ENCODE measurements around the gene MTOR.

The MTOR gene

DNA sequence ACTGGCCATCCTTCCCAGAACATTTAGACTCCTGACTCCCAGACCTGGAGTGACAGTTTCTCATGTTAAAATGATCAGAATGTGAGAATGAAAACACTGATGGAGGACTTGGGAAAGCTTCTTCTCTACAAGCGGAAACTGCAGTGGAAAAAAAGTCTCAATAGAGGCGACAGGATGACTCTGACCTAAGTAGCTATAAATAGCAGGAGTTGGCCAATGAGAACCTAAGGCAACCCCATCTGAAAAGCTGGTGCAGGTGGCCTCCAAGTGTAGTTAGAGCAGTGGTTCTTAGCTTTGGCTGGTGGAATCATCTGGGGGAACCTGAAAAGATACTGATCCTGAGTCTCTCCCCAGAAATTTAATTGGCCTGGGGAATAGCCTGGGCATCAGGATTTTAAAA is 118.4 kb downstream of the MTOR start:
- no peak overlapping the region for H3K9ac ChIP-seq (ENCODE audit: insufficient read length)
- H3K36me3 ChIP-seq (ENCODE audit: insufficient read depth, low read length), result peaks cover 45% of the 10 kb centered on the region
- TF ChIP-seq FOXP2 (optimal IDR thresholded peaks at IDR 0.05; ENCODE audit: control extremely low read depth, extremely low read length, insufficient read depth) (no peak), EZH2 (IDR thresholded peaks at IDR 0.05) (no peak), POLR2AphosphoS5 (IDR thresholded peaks at IDR 0.05; ENCODE audit: borderline replicate concordance, low read depth, low read length) (no peak)
- no peak for DNase-seq (ENCODE audit: low read depth, low spot score)
- no peak overlapping the region for H3K4me3 ChIP-seq
- no peaks in the 10 kb centered on the region for H3K9me3 ChIP-seq (ENCODE audit: low read depth, low read length)
- H3K27ac ChIP-seq, result no peak overlapping the region

DNA sequence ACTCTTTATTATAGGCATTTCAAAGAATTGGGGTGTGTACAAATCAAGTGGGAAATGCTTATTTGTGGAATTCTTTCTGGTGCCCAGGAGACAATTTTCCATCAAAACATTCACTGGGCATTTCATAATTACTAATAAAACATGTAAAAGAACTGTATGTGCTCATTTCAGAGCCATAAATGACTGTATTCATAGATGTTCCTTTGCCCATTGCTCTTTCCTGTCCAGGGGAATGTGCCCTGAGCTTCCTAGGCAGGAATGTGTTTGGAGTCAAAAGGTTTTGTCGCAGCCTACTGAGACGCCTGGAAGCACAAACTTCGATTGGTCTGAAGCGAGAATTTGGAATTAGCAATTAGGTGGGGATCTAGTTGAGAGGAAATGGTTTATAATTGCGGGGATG is 119.0 kb downstream of the MTOR start:
- Histone ChIP-seq H3K9ac (ENCODE audit: insufficient read length) (no peak overlapping the region), H3K27ac (no peak overlapping the region), H3K9me3 (ENCODE audit: low read depth, low read length) (no peaks in the 10 kb centered on the region), H3K36me3 (ENCODE audit: insufficient read depth, low read length) (peaks cover 49% of the 10 kb centered on the region), H3K4me3 (no peak overlapping the region)
- DNase-seq (ENCODE audit: low read depth, low spot score), result no peak
- TF ChIP-seq POLR2AphosphoS5 (IDR thresholded peaks at IDR 0.05; ENCODE audit: borderline replicate concordance, low read depth, low read length) (no peak), FOXP2 (optimal IDR thresholded peaks at IDR 0.05; ENCODE audit: control extremely low read depth, extremely low read length, insufficient read depth) (no peak), EZH2 (IDR thresholded peaks at IDR 0.05) (no peak)

DNA sequence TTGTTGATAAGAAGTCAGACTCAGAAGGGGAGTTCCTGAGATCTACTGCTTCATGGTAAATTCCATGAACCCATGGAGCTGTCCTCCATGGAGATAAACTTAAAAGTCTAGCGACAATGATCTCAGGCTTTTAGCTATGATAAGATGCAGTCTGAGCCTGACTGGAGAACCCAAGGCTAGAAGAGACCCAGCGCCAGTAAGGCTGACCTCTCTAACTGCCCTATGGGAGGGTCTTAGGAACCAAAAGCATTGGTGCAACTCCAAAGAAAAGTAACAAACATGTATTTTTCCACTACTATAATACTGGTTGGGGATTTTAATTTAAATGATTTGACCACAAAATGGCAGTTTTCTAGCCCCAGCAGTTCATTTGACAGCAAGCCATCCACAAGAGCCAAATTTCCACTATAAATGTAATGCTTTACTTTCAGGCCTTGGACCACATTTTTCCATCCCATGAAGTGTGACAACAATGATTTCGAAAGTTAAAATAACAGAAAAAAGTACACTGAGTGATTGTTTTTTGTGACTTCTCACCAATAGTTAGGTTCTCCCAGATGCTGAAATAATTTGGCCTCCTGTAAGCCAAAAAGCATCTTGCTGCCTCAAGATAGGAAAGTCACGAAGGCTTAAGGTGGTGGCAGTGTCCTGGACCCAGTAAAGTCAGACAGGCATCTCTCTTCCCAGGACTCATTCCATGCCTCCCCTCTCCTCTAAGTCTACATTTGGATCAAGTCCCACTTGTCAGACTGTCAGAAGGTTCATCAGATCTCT is 119.5 kb downstream of the MTOR start:
- no peak overlapping the region for H3K27ac ChIP-seq
- TF ChIP-seq EZH2 (IDR thresholded peaks at IDR 0.05), result no peak
- TF ChIP-seq POLR2AphosphoS5 (IDR thresholded peaks at IDR 0.05; ENCODE audit: borderline replicate concordance, low read depth, low read length), result no peak
- TF ChIP-seq FOXP2 (optimal IDR thresholded peaks at IDR 0.05; ENCODE audit: control extremely low read depth, extremely low read length, insufficient read depth), result no peak
- DNase-seq (ENCODE audit: low read depth, low spot score), result no peak
- H3K4me3 ChIP-seq, result no peak overlapping the region
- peaks cover 52% of the 10 kb centered on the region for H3K36me3 ChIP-seq (ENCODE audit: insufficient read depth, low read length)
- no peaks in the 10 kb centered on the region for H3K9me3 ChIP-seq (ENCODE audit: low read depth, low read length)
- H3K9ac ChIP-seq (ENCODE audit: insufficient read length), result no peak overlapping the region

DNA sequence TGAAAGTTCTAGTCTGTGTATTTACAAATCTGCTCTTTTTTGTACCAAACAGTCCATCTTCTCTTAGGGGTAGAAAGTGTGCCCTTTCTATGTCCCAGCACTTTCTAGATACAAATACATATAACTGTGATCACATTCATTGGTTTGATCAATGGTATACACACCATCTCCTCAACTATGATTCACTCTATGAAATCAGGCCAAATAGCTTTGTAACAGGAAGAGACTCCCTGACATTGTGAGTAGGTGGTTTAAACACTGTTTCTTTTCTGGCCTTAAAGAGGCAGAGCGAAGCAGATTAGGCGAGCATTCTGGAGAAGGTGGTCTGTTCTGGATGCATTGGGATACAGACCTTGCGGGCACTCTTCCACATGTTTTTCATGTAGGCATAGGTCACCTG is 123.4 kb downstream of the MTOR start:
- Histone ChIP-seq H3K36me3 (ENCODE audit: insufficient read depth, low read length) (peaks cover 37% of the 10 kb centered on the region), H3K9me3 (ENCODE audit: low read depth, low read length) (no peaks in the 10 kb centered on the region), H3K27ac (no peak overlapping the region), H3K9ac (ENCODE audit: insufficient read length) (no peak overlapping the region), H3K4me3 (no peak overlapping the region)
- no peak for DNase-seq (ENCODE audit: low read depth, low spot score)
- TF ChIP-seq FOXP2 (optimal IDR thresholded peaks at IDR 0.05; ENCODE audit: control extremely low read depth, extremely low read length, insufficient read depth) (no peak), EZH2 (IDR thresholded peaks at IDR 0.05) (no peak), POLR2AphosphoS5 (IDR thresholded peaks at IDR 0.05; ENCODE audit: borderline replicate concordance, low read depth, low read length) (no peak)

- peaks cover 42% of the 10 kb centered on the region for H3K36me3 ChIP-seq (ENCODE audit: insufficient read depth, low read length)
Measured at GRCh38 chr1:11138029-11138428, 124.3 kb downstream of the MTOR start.

DNA sequence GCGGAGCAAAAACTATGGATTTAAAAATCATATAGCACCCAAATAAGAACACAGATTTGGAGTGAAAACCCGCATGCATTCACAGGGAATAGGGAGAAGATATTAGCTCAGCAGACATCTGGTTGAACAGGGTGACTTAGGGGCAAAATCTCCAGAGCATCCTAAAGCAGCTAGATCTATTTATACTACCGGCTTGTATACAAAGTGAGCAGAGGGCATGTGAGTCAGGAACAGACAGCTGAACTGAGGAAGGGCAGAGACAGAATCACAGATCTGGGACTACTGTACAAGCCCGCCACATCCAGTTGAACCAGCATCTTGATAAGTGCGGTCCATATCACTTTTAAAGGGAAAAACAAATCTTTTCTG is 127.5 kb downstream of the MTOR start:
- DNase-seq (ENCODE audit: low read depth, low spot score), result no peak
- TF ChIP-seq POLR2AphosphoS5 (IDR thresholded peaks at IDR 0.05; ENCODE audit: borderline replicate concordance, low read depth, low read length) (no peak), FOXP2 (optimal IDR thresholded peaks at IDR 0.05; ENCODE audit: control extremely low read depth, extremely low read length, insufficient read depth) (no peak), EZH2 (IDR thresholded peaks at IDR 0.05) (no peak)
- Histone ChIP-seq H3K9me3 (ENCODE audit: low read depth, low read length) (no peaks in the 10 kb centered on the region), H3K36me3 (ENCODE audit: insufficient read depth, low read length) (peaks cover 65% of the 10 kb centered on the region), H3K9ac (ENCODE audit: insufficient read length) (no peak overlapping the region), H3K4me3 (peak overlapping the region; percentile 37; the same call in 1 of the 2 replicates), H3K27ac (peak overlapping the region; percentile 68)

More at GRCh38 chr1:11138029-11138428, 124.3 kb downstream of the MTOR start:
- Histone ChIP-seq H3K4me3 (no peak overlapping the region), H3K9ac (ENCODE audit: insufficient read length) (no peak overlapping the region), H3K9me3 (ENCODE audit: low read depth, low read length) (no peaks in the 10 kb centered on the region), H3K27ac (no peak overlapping the region)
- TF ChIP-seq EZH2 (IDR thresholded peaks at IDR 0.05) (no peak), FOXP2 (optimal IDR thresholded peaks at IDR 0.05; ENCODE audit: control extremely low read depth, extremely low read length, insufficient read depth) (no peak), POLR2AphosphoS5 (IDR thresholded peaks at IDR 0.05; ENCODE audit: borderline replicate concordance, low read depth, low read length) (no peak)
- DNase-seq (ENCODE audit: low read depth, low spot score), result no peak

GRCh38 chr1:11134251-11134897 is 128.0 kb downstream of the MTOR start:
- H3K27ac ChIP-seq, result peak overlapping the region; percentile 68
- TF ChIP-seq POLR2AphosphoS5 (IDR thresholded peaks at IDR 0.05; ENCODE audit: borderline replicate concordance, low read depth, low read length) (no peak), EZH2 (IDR thresholded peaks at IDR 0.05) (no peak), FOXP2 (optimal IDR thresholded peaks at IDR 0.05; ENCODE audit: control extremely low read depth, extremely low read length, insufficient read depth) (no peak)
- H3K9me3 ChIP-seq (ENCODE audit: low read depth, low read length), result no peaks in the 10 kb centered on the region
- peak overlapping the region; percentile 37; the same call in 1 of the 2 replicates for H3K4me3 ChIP-seq
- no peak overlapping the region for H3K9ac ChIP-seq (ENCODE audit: insufficient read length)
- H3K36me3 ChIP-seq (ENCODE audit: insufficient read depth, low read length), result peaks cover 69% of the 10 kb centered on the region
- DNase-seq (ENCODE audit: low read depth, low spot score), result no peak

GRCh38 chr1:11132563-11133293 is 129.6 kb downstream of the MTOR start:
- TF ChIP-seq EZH2 (IDR thresholded peaks at IDR 0.05) (no peak), POLR2AphosphoS5 (IDR thresholded peaks at IDR 0.05; ENCODE audit: borderline replicate concordance, low read depth, low read length) (no peak), FOXP2 (optimal IDR thresholded peaks at IDR 0.05; ENCODE audit: control extremely low read depth, extremely low read length, insufficient read depth) (no peak)
- peaks cover 69% of the 10 kb centered on the region for H3K36me3 ChIP-seq (ENCODE audit: insufficient read depth, low read length)
- no peak overlapping the region for H3K4me3 ChIP-seq
- H3K9me3 ChIP-seq (ENCODE audit: low read depth, low read length), result no peaks in the 10 kb centered on the region
- H3K27ac ChIP-seq, result no peak overlapping the region
- DNase-seq (ENCODE audit: low read depth, low spot score), result no peak
- H3K9ac ChIP-seq (ENCODE audit: insufficient read length), result no peak overlapping the region
